Stimulated activated CD8-positive, alpha-beta memory T cell treated with anti-CD3 and anti-CD28 coated beads, Interleukin-4, amount 100 ng/mL, for 48 hours (primary cell): ENCODE measurements around the gene SNX13.

Source experiments
- DNase-seq: peaks from one replicate; pipeline ENCODE4 v3.0.0-alpha.2; 2020

Gene SNX13

DNA sequence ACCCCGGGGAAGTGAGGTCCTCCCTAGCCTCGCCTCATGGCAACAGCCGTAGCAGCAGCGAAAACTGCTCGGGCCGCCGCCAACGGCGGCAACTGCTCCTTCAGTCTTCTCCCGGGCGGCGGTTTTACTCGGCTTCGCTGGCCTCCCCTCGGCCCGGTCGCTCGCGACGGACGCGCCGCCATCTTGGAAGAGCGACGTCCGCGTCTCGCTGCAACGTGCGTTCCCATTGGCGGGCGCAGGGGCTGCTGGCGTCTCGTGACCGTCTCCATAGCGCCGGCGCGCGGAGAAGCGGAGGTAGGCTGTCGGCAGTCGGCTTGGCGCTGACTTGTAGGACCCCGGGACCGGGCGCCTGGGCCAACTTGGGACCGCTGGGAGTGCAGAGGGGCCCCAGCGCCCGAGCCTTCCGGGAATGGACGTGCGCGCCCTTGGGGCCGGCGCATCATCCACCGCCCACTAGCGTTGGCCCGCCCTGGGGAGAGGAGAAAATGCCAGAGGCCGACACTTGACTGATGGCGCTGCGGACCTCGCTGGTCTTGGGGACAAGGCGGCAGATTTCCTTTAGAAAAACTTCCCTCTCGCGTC is at the start of gene SNX13:
TSS of gene SNX13 (minus strand) at position 193 of the 582 bp plus-strand sequence. CDS start 199 bp downstream, outside the sequence.
- peak; percentile 91 for DNase-seq

DNA sequence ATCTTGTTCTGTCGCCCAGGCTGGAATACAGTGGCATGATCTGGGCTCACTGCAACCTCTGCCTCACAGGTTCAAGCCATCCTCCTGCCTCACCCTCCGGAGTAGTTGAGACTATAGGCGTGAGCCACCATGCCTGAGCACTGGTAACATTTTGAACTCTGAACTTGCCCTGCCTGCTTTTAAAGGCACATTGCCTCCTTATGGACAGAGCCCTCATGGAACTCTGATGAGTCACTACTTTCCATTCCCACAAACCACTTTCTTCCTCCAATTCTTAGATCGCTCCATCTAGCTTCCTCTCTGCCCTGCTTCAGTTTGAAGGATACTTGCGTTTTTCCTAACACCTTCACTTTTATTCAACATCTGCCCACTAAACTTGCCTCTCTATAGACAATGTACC is 49.3 kb upstream of the SNX13 start:
- no peak for DNase-seq

- DNase-seq: no peak
Observed at GRCh38 chr7:17988858-17989257, 48.6 kb upstream of the SNX13 start.

DNA sequence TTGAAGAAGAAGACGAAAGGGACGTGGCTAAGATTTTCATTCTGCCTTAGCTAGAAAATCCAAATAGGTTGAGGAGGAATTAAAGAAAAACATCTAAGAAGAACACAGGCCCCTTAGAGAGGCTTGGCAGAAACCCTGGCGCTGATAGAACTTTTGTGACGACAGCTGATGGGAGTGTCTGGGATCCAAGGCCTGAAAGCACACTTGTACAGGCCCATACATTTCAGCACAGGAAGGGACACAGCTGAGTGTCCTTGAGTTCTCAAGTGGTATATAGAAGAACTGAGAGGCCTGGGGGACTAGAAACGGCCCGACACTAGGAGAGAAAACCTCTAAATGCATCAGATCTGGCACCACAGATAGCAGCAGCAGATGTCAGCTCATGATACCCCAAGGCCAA is 47.8 kb upstream of the SNX13 start:
- DNase-seq: no peak

- no peak for DNase-seq
Observed at GRCh38 chr7:17986851-17987250, 46.6 kb upstream of the SNX13 start.

DNA sequence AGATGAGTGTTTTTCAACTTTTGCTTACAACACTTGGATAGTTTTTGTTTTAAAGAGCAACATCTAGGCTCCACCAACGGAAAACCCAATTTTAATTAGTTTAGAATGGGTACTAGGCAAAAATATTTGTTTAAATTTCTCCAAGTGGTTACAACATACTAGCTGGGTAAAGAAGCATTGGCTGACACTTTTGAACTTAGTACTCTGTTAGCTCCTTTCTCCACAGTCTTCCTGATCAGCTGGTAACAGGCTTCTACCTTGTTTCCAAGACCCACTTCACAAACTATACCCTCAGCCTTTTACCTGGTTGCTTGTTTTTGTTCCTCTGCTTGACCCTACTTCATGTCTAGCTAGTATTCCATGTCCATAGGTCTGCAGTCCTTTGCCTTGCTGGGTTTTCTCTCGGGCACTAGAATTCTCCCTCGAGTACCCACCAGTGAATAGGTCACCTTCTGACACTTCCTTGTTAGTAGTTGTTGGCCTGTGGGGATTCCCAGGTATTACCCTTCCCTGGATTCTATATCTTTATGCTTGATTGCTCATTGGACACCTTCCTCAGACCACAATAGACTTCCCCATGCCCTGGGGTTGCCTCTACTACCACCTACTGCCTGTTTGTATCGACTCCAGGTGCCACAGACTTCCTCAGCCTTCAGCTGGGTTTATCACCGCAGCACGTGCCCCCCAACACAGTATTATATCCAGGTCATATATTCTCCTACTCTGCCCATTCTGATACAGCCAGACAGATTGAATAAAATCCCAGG is 45.4 kb upstream of the SNX13 start:
- no peak for DNase-seq

DNA sequence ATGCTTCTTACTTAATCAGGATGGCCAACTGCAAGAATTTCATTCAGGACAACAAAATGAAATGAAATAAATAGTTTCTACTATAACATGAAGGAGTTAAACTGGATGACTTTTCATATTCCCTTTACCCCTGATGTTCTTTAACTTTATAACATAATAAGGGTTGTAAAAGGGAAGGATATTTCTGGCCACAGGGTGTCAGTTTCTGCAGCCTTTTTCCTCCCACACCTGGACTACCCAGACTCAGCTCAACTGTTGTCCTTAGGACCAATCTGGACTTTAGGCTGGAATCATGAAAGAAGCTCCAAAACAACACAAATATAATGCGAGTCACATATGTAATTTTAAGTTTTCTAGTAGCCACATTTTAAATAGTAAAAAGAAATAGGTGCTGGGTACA is 44.0 kb upstream of the SNX13 start:
- no peak for DNase-seq

GRCh38 chr7:17983221-17984062 is 43.1 kb upstream of the SNX13 start:
- DNase-seq: no peak

GRCh38 chr7:17976952-17977351 is 36.7 kb upstream of the SNX13 start:
- no peak for DNase-seq

DNA sequence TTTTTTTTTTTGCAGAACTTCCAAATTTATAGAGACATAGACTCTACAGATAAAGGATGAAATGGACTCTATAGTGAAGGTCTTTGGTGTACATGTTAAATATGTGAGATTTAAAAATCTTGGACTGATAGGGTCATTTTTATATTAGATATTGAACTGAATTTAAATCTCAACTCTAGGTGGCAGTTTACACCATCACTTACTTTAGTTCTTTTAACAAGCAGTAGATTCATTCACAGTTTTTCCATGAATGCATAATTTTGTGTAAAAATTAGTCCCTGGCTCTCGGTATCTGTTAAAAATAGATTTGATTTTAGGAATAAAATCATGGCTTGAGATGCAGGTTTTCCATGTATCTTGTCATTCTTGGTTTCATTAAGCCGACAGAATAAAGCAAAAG is 31.1 kb upstream of the SNX13 start:
- DNase-seq: no peak

GRCh38 chr7:17968791-17969715 is 28.8 kb upstream of the SNX13 start:
- DNase-seq: no peak

GRCh38 chr7:17966706-17967105 is 26.4 kb upstream of the SNX13 start:
- DNase-seq: no peak

DNA sequence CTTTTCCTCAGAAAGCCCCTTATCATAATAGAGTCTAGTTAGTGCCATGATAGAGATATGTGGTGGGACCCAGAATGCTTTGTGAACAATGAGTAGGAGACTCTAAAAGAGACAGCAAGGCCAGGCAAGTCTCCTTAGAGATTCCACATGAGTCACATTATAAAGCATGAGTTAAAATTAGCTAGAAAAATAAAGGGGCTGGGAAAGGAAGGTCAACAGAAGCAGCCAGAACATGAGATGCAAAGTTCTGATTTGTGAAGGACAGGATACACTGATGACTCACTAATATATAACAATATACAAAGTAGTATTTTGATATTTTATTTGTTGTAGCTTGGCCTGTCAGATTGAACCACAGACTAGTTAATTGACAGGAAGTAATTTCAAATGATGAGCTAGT is 25.3 kb upstream of the SNX13 start:
- DNase-seq: no peak

DNA sequence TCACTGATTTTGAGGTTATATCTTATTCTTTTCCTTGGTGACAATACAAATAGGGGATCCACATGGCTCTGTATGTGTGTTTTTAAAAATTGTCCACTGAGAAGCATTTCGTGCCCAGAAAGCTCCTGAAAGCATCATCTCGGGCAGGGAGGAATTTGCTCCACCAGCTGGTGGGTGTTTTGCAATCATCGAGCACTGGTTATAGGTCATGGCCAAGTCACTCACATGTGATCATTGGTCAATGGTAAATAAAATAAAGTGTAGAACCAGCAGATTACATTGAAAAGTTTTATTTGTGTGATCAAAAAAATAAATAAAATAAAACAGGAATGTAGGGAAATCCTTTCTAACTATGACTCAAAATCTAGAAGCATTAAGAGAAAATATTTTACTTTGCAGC is 23.0 kb upstream of the SNX13 start:
- no peak for DNase-seq

DNA sequence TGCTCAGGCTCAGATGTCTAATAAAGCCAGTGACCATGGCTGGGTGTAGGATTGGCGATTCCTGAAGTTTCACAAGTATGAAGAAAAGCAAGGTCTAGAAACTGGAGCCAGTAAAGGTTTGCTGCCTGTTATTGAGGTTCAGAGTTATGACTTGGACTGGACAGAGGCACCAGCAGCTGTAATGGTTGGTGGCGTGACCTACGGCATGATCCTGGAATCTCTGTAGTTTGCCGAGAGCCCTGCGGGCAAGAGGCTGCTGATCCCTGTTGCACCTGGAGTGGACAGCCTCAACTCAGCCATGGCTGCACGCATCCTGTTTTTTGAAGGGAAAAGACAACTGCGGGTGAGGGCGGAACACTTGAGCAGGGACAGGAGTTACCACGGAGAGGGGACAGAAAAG is 22.4 kb upstream of the SNX13 start:
- DNase-seq: no peak

GRCh38 chr7:17957871-17958270 is 17.6 kb upstream of the SNX13 start:
- no peak for DNase-seq

GRCh38 chr7:17952387-17952786 is 12.1 kb upstream of the SNX13 start:
- DNase-seq: no peak

DNA sequence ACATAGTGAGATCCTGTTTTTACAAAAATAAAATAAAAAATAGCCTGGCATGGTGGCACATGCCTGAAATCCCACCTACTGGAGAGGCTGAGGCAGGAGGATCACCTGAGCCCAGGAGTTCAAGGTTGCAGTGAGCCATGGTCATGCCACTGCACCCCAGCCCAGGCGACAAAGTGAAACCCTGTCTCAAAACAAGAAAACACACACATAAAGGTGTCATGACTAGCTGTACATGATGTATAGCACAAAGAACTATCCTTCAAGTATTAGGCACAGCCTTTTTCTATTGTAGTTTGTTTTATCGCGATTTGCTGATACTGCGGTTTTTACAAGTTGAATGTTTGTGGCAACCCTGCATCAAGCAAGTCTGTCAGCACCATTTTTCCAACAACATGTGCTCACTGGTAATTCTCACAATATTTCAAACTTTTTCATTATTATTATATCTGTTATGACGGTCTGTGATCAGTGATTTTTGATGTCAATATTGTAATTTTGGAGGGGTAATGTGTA is 11.5 kb upstream of the SNX13 start:
- no peak for DNase-seq

- no peak for DNase-seq
Observed at GRCh38 chr7:17948526-17949238, 8.4 kb upstream of the SNX13 start.

GRCh38 chr7:17947620-17948019 is 7.3 kb upstream of the SNX13 start:
- no peak for DNase-seq

- no peak for DNase-seq
Observed at GRCh38 chr7:17946591-17946990, 6.3 kb upstream of the SNX13 start.

GRCh38 chr7:17944720-17945119 is 4.4 kb upstream of the SNX13 start:
- DNase-seq: no peak
